ENCODE results near the gene ZNF678.
"Not testable (repeated sequence)": the region's sequence is repeated elsewhere in the genome, so short reads cannot be mapped to it uniquely, and the experiment has no call there.

ZNF678 gene

GRCh38 chr1:227548119-227548397, 15.3 kb upstream of the ZNF678 start:
- Histone ChIP-seq H3K9me3 (ENCODE audit: low read depth, low read length) (no peaks in the 10 kb centered on the region), H3K4me3 (no peak overlapping the region), H3K36me3 (ENCODE audit: insufficient read depth, low read length) (no peaks in the 10 kb centered on the region), H3K27ac (no peak overlapping the region), H3K9ac (ENCODE audit: insufficient read length) (no peak overlapping the region)
- no peak for DNase-seq (ENCODE audit: low read depth, low spot score)
- TF ChIP-seq POLR2AphosphoS5 (IDR thresholded peaks at IDR 0.05; ENCODE audit: borderline replicate concordance, low read depth, low read length): no peak
- TF ChIP-seq FOXP2 (optimal IDR thresholded peaks at IDR 0.05; ENCODE audit: control extremely low read depth, extremely low read length, insufficient read depth): no peak
- TF ChIP-seq EZH2 (IDR thresholded peaks at IDR 0.05): no peak

GRCh38 chr1:227548448-227548847, 14.9 kb upstream of the ZNF678 start:
- H3K4me3 ChIP-seq: no peak overlapping the region
- H3K27ac ChIP-seq: no peak overlapping the region
- no peaks in the 10 kb centered on the region for H3K36me3 ChIP-seq (ENCODE audit: insufficient read depth, low read length)
- no peak for TF ChIP-seq POLR2AphosphoS5 (IDR thresholded peaks at IDR 0.05; ENCODE audit: borderline replicate concordance, low read depth, low read length)
- TF ChIP-seq FOXP2 (optimal IDR thresholded peaks at IDR 0.05; ENCODE audit: control extremely low read depth, extremely low read length, insufficient read depth): no peak
- no peak for TF ChIP-seq EZH2 (IDR thresholded peaks at IDR 0.05)
- DNase-seq (ENCODE audit: low read depth, low spot score): no peak
- H3K9me3 ChIP-seq (ENCODE audit: low read depth, low read length): no peaks in the 10 kb centered on the region
- no peak overlapping the region for H3K9ac ChIP-seq (ENCODE audit: insufficient read length)

GRCh38 chr1:227549892-227550291, 13.5 kb upstream of the ZNF678 start:
- Histone ChIP-seq H3K27ac (no peak overlapping the region), H3K9ac (ENCODE audit: insufficient read length) (no peak overlapping the region), H3K4me3 (no peak overlapping the region), H3K9me3 (ENCODE audit: low read depth, low read length) (no peaks in the 10 kb centered on the region), H3K36me3 (ENCODE audit: insufficient read depth, low read length) (no peaks in the 10 kb centered on the region)
- no peak for TF ChIP-seq EZH2 (IDR thresholded peaks at IDR 0.05)
- TF ChIP-seq FOXP2 (optimal IDR thresholded peaks at IDR 0.05; ENCODE audit: control extremely low read depth, extremely low read length, insufficient read depth): no peak
- no peak for TF ChIP-seq POLR2AphosphoS5 (IDR thresholded peaks at IDR 0.05; ENCODE audit: borderline replicate concordance, low read depth, low read length)
- no peak for DNase-seq (ENCODE audit: low read depth, low spot score)

GRCh38 chr1:227551881-227552280, 11.5 kb upstream of the ZNF678 start:
- H3K4me3 ChIP-seq; H3K27ac ChIP-seq; H3K9me3 ChIP-seq (ENCODE audit: low read depth, low read length); H3K36me3 ChIP-seq (ENCODE audit: insufficient read depth, low read length); H3K9ac ChIP-seq (ENCODE audit: insufficient read length); DNase-seq (ENCODE audit: low read depth, low spot score): not testable (repeated sequence)

DNA sequence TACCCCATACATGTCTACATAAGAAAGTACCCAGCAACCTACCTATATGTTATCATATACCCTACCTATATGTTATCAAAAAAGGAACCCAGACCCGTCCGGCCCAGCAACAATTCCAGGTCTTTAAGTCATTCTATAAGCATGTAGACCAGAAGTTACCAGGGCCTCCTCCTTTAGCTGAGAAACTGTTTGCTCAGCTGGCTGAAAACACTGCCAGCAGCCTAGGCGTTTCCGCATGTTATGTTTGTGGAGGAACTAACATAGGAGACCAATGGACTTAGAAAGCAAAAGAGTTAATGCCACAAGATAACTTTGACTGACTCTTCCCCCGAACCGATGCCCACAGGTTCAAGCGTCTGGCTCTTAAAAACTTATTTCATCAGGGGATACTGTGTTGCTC, 7.1 kb upstream of the ZNF678 start:
- no peak overlapping the region for H3K4me3 ChIP-seq
- no peaks in the 10 kb centered on the region for H3K9me3 ChIP-seq (ENCODE audit: low read depth, low read length)
- H3K27ac ChIP-seq: no peak overlapping the region
- no peak overlapping the region for H3K9ac ChIP-seq (ENCODE audit: insufficient read length)
- TF ChIP-seq EZH2 (IDR thresholded peaks at IDR 0.05) (no peak), FOXP2 (optimal IDR thresholded peaks at IDR 0.05; ENCODE audit: control extremely low read depth, extremely low read length, insufficient read depth) (no peak), POLR2AphosphoS5 (IDR thresholded peaks at IDR 0.05; ENCODE audit: borderline replicate concordance, low read depth, low read length) (no peak)
- H3K36me3 ChIP-seq (ENCODE audit: insufficient read depth, low read length): no peaks in the 10 kb centered on the region
- no peak for DNase-seq (ENCODE audit: low read depth, low spot score)

DNA sequence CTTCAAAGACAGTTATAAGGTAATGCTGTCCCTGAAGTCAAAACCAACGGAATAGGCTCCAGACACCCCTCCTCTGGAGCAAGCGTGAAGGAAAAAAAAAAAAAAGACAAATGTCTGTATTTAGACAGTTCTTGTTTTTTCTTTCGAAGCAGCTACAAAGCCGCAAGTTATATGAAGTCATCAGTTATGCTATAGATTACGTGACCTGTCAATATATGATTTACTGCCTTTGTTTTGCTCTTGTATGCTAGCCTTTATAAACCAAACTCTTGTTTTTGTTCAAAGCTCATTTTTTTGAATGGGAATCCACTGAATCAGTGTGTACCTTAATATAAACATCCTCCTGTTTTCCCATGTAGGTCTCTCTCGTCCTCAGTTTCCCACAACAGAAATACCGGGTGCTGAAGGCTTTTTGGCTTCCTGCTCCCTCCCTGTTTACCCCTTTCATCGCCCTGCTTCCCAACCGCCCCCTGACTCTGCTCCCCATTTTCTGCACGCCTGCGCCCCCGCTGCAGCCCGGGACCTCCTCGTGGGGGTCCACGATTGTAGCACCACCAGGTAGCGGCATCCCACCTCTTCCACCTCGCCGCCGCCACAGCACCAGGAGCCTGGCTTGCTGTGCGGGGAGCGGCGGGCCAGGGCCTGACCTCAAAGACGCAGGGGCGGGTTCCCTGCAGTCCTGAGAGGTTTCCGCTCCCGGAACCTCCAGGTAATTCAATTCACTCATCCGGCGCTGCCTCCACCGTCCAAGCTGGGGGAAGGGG, 5.2 kb upstream of the ZNF678 start:
- TF ChIP-seq FOXP2 (optimal IDR thresholded peaks at IDR 0.05; ENCODE audit: control extremely low read depth, extremely low read length, insufficient read depth): no peak
- TF ChIP-seq POLR2AphosphoS5 (IDR thresholded peaks at IDR 0.05; ENCODE audit: borderline replicate concordance, low read depth, low read length): no peak
- no peak for TF ChIP-seq EZH2 (IDR thresholded peaks at IDR 0.05)
- Histone ChIP-seq H3K9me3 (ENCODE audit: low read depth, low read length) (no peaks in the 10 kb centered on the region), H3K9ac (ENCODE audit: insufficient read length) (no peak overlapping the region), H3K4me3 (no peak overlapping the region), H3K27ac (no peak overlapping the region), H3K36me3 (ENCODE audit: insufficient read depth, low read length) (no peaks in the 10 kb centered on the region)
- no peak for DNase-seq (ENCODE audit: low read depth, low spot score)

DNA sequence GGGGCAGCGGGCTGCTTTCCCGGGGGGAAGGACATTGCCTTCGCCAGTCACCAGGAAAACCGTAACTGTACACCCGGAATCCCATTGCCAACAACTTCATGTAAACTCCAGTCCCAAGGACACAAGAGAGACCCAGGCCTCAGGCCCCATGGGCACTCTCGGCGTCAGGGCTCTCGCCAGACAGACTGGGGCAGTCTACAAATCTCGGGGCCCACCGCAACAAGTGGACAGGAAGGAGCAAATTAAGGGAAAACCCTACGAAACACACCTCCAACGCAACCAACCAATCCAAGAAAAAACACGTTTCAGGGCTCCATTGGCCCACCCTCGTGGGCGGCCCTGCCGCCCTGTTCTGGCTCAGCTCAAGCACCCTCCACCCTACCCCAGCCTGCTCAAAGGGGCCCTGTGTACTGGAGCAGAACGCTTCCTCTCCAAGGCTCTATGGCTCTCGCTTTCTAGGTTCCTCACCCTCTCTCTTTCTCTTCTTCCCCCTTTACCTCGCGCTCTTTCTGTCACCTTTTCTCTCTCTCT, 4.6 kb upstream of the ZNF678 start:
- H3K4me3 ChIP-seq: no peak overlapping the region
- TF ChIP-seq FOXP2 (optimal IDR thresholded peaks at IDR 0.05; ENCODE audit: control extremely low read depth, extremely low read length, insufficient read depth): no peak
- no peak for TF ChIP-seq EZH2 (IDR thresholded peaks at IDR 0.05)
- TF ChIP-seq POLR2AphosphoS5 (IDR thresholded peaks at IDR 0.05; ENCODE audit: borderline replicate concordance, low read depth, low read length): no peak
- H3K9me3 ChIP-seq (ENCODE audit: low read depth, low read length): no peaks in the 10 kb centered on the region
- H3K36me3 ChIP-seq (ENCODE audit: insufficient read depth, low read length): no peaks in the 10 kb centered on the region
- H3K9ac ChIP-seq (ENCODE audit: insufficient read length): no peak overlapping the region
- H3K27ac ChIP-seq: no peak overlapping the region
- DNase-seq (ENCODE audit: low read depth, low spot score): no peak

- H3K27ac ChIP-seq: no peak overlapping the region
- H3K9me3 ChIP-seq (ENCODE audit: low read depth, low read length): no peaks in the 10 kb centered on the region
- no peak overlapping the region for H3K9ac ChIP-seq (ENCODE audit: insufficient read length)
- H3K4me3 ChIP-seq: no peak overlapping the region
- TF ChIP-seq POLR2AphosphoS5 (IDR thresholded peaks at IDR 0.05; ENCODE audit: borderline replicate concordance, low read depth, low read length) (no peak), FOXP2 (optimal IDR thresholded peaks at IDR 0.05; ENCODE audit: control extremely low read depth, extremely low read length, insufficient read depth) (no peak), EZH2 (IDR thresholded peaks at IDR 0.05) (no peak)
- no peaks in the 10 kb centered on the region for H3K36me3 ChIP-seq (ENCODE audit: insufficient read depth, low read length)
- DNase-seq (ENCODE audit: low read depth, low spot score): no peak
Measured at GRCh38 chr1:227559499-227559898, 3.9 kb upstream of the ZNF678 start.

DNA sequence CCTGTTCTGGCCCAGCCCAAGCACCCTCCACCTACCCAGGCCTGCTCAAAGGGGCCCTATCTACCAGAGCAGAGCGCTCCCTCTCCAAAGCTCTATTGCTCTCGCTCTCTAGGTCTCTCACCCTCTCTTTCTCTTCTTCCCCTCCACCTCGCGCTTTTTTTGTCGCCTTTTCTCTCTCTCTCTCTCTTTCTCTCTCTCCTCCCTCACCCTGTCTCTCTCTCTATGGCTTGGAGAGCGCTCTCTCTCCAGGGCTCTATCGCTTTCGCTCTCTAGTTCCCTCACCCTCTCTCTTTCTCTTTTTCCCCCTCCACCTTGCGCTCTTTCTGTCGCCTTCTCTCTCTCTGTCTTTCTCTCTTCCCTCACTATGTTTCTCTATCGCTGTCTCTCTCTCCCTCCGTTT, 3.4 kb upstream of the ZNF678 start:
- Histone ChIP-seq H3K9me3 (ENCODE audit: low read depth, low read length) (no peaks in the 10 kb centered on the region), H3K27ac (no peak overlapping the region), H3K9ac (ENCODE audit: insufficient read length) (no peak overlapping the region), H3K36me3 (ENCODE audit: insufficient read depth, low read length) (no peaks in the 10 kb centered on the region), H3K4me3 (no peak overlapping the region)
- DNase-seq (ENCODE audit: low read depth, low spot score): no peak
- TF ChIP-seq EZH2 (IDR thresholded peaks at IDR 0.05) (no peak), POLR2AphosphoS5 (IDR thresholded peaks at IDR 0.05; ENCODE audit: borderline replicate concordance, low read depth, low read length) (no peak), FOXP2 (optimal IDR thresholded peaks at IDR 0.05; ENCODE audit: control extremely low read depth, extremely low read length, insufficient read depth) (no peak)

Data from SK-N-MC (cell line).